Right hindlimb (tissue), 1 donor: Measurements from ENCODE around the gene AKAP8L.
"Not testable (repeated sequence)": the region's sequence is repeated elsewhere in the genome, so short reads cannot be mapped to it uniquely, and the experiment has no call there.

ENCODE experiments used
- DNase-seq: peaks from one replicate; pipeline ENCODE4 v3.0.0-alpha.2; 2018

Gene AKAP8L

GRCh38 chr19:15412832-15413231, 6.0 kb downstream of the AKAP8L start:
- no peak for DNase-seq

- DNase-seq: not testable (repeated sequence)
Observed at GRCh38 chr19:15411351-15411750, 7.4 kb downstream of the AKAP8L start.

- no peak for DNase-seq
Observed at GRCh38 chr19:15404780-15405211, 14.0 kb downstream of the AKAP8L start.

- DNase-seq: no peak
Observed at GRCh38 chr19:15404097-15404779, 14.6 kb downstream of the AKAP8L start.

GRCh38 chr19:15403151-15403531, 15.6 kb downstream of the AKAP8L start:
- no peak for DNase-seq

- no peak for DNase-seq
Observed at GRCh38 chr19:15402411-15403150, 16.2 kb downstream of the AKAP8L start.

GRCh38 chr19:15401397-15401710, 17.4 kb downstream of the AKAP8L start:
- no peak for DNase-seq

- no peak for DNase-seq
Observed at GRCh38 chr19:15400521-15401396, 18.0 kb downstream of the AKAP8L start.

- no peak for DNase-seq
Observed at GRCh38 chr19:15399635-15400034, 19.2 kb downstream of the AKAP8L start.

GRCh38 chr19:15399234-15399515, 19.6 kb downstream of the AKAP8L start:
- DNase-seq: no peak

GRCh38 chr19:15398501-15399233, 20.1 kb downstream of the AKAP8L start:
- DNase-seq: no peak

GRCh38 chr19:15397782-15398181, 21.0 kb downstream of the AKAP8L start:
- no peak for DNase-seq

- no peak for DNase-seq
Observed at GRCh38 chr19:15397236-15397635, 21.6 kb downstream of the AKAP8L start.

- DNase-seq: no peak
Observed at GRCh38 chr19:15396436-15396835, 22.4 kb downstream of the AKAP8L start.

GRCh38 chr19:15395251-15395650, 23.5 kb downstream of the AKAP8L start:
- not testable (repeated sequence) for DNase-seq

- no peak for DNase-seq
Observed at GRCh38 chr19:15394426-15394825, 24.4 kb downstream of the AKAP8L start.

GRCh38 chr19:15393963-15394362, 24.8 kb downstream of the AKAP8L start:
- no peak for DNase-seq

- no peak for DNase-seq
Observed at GRCh38 chr19:15390814-15391213, 28.0 kb downstream of the AKAP8L start.

GRCh38 chr19:15381864-15382263, 36.9 kb downstream of the AKAP8L start:
- no peak for DNase-seq

GRCh38 chr19:15381429-15381828, 37.4 kb downstream of the AKAP8L start:
- DNase-seq: no peak

GRCh38 chr19:15379999-15380647, 38.7 kb downstream of the AKAP8L start:
- DNase-seq: no peak
